ENCODE results near the gene TMEM131.

Gene TMEM131

GRCh38 chr2:98016908-98017670 is 21.3 kb upstream of the TMEM131 start:
- no peak for DNase-seq

GRCh38 chr2:98015671-98016070 is 19.9 kb upstream of the TMEM131 start:
- DNase-seq: no peak

- no peak for DNase-seq
These were observed 18.6 kb upstream of the TMEM131 start for GRCh38 chr2:98014379-98014778.

GRCh38 chr2:98013407-98014042 is 17.8 kb upstream of the TMEM131 start:
- no peak for DNase-seq

DNA sequence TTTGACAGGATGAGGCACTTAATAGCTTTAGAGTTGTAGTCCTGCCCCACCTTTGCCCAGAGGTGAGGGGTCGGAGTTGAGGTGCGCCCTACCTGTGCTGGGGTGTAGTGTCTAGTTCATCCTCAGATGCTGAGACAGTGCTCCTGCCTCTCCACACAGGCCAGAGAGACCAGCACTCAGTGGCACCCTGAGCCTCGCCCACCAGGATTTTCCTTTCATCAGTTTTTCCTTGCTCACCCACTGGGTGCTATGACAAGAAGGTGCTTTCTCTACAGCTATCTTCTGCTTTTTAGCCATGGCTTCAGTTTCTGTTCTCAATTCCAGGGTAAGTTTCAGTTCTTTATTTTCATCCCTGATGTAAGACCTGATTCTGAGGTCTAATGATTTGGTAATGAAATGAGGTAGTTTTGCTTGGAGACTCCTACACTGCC is 16.8 kb upstream of the TMEM131 start:
- DNase-seq: no peak

- DNase-seq: no peak
These were observed 14.4 kb upstream of the TMEM131 start for GRCh38 chr2:98009887-98010760.

DNA sequence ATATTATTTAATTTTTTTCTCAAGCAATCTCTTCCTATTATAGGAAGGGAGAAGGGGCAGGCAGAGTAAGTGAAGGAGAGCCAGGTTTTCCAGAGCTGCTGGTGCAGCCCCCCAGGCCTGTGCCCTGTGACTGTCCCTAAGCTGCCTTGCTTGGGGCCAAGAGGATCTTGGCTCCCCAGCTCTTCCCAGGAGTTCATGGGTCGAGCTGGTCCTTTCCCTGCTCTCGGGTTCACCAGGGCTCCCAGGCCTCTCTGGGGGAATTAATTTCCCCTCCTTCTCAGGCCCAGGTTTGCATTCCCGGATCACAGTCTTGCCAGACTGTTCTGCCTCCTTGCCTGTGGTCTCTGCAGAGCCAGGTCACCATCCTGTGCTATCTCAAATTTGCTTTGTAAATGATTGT is 12.7 kb upstream of the TMEM131 start:
- DNase-seq: no peak

GRCh38 chr2:98006378-98006777 is 10.6 kb upstream of the TMEM131 start:
- no peak for DNase-seq

GRCh38 chr2:98004613-98005012 is 8.9 kb upstream of the TMEM131 start:
- no peak for DNase-seq

DNA sequence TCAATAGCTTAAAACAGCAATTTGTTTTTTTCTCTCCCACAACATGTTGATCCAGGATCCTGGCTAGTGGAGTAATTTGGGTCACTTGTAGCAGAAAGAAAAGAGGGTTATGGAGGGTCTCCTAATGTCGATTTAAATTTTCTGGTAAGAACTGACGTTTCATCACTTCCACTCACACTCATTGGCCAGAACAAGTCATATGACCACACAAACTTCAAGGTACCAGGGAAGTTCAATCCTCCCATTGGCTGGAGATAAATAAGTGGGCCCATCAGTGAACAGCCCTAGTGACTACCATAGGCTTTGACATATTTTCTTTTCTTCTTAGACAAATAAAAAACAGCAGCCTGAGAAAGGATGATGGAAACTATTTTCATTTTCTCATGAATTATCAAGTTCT is 8.3 kb upstream of the TMEM131 start:
- DNase-seq: no peak

DNA sequence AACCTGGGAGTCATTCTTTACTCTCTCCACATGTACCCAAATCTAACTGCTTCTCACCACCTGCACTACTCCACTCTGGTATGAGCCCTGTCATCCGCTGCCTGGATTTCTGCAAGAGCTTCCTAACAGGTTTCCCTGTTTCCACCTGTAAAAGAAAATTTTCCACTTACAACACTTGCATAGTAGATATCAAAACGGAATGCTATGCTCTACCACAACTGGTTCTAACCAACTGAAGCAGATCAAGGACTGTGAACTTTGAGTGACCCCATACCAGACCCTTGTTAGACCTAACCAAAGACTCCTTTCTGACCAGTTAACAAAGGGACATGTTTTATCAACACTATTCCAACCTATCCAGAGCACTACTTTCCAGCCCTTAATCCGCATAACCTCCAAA is 3.8 kb upstream of the TMEM131 start:
- DNase-seq: no peak

- DNase-seq: no peak
These were observed 2.8 kb upstream of the TMEM131 start for GRCh38 chr2:97998431-97999005.

DNA sequence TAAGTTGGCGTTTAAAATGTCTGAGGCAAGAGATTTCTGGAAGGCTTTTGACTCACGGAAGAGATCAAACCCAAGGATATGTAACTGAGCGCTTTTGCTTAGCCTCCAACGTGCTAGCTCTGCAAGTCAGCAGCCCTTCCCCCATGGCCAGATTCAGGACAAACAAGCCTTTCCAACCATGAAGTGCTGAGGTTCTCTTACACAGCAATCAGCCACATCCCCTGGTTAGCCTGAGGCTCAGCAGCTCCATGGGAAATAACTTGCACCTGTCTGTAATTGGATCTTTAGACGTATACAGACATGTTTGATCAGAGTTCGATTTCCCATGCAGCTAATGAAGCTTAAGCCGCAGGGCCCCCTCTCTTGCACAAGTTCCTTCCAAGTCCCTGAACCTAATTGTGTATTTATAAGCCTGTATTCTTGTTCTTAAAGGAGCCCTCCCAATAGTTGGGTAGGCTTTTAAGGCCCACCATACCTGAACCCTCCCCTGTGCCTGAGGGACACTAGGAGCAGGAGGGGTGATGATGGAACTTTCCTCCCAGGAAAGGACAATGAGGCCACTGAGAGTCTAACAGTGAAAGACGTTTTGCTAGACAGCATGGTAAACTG is 2.1 kb upstream of the TMEM131 start:
- peak; percentile 27 for DNase-seq

DNA sequence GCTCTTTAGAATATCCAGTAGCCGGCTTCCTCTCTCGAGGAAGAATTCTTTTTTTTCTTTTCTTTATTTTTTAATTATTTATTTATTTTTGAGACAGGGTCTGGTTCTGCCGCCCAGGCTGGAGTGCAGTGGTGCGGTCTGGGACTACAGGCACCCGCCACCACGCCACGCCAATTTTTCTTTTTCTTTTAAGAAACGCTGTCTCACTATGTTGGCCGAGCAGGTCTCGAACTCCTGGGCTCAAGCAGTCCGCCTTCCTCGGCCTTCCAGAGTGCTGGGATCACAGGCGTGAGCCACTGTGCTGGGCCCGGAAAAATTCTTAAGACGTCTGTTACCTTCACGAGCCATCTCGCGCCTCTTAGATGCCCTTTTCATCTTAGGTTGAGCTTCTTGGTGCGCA is 931 bp upstream of the TMEM131 start:
- DNase-seq: no peak

GRCh38 chr2:97995026-97995733 is 568 bp downstream of the TMEM131 start:
- peak; percentile 44 for DNase-seq

DNA sequence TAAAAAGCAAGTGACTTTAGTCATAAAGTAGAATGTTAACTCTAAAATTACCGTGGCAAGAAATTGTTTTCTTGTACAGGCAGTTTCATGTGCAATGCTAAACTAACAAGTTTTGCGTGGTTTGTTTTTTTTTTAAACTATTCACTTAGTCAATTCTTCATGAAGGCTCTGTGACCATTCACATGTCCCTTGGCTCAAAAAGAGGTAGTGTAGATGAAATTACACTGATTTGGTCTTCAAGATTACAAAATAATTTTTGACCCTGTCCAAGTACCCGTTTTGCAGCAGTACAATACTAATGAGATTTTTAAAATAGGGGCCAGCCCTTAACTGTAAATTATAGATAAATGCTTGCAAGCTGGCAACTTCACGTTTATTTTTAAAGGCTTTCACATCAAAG is 1.3 kb downstream of the TMEM131 start:
- no peak for DNase-seq

DNA sequence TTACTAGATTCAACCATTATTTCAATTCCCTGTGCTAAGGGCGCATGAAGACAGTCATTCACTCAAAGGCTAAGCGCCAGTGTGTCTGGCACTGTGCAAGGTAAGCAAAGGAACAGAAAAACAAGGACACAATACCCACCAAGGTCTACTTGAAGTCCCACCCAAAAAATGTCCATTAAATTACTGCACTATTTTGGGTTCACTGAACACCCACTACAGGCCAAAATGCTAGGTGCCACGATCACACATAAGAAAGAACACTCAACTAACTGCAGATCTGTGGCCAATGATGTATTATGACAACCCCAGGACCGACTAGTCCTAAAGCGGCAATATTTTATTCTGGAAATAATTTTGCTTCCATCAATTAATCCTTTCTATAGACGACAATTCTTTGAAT is 1.8 kb downstream of the TMEM131 start:
- no peak for DNase-seq

GRCh38 chr2:97992836-97993825 is 2.6 kb downstream of the TMEM131 start:
- no peak for DNase-seq

DNA sequence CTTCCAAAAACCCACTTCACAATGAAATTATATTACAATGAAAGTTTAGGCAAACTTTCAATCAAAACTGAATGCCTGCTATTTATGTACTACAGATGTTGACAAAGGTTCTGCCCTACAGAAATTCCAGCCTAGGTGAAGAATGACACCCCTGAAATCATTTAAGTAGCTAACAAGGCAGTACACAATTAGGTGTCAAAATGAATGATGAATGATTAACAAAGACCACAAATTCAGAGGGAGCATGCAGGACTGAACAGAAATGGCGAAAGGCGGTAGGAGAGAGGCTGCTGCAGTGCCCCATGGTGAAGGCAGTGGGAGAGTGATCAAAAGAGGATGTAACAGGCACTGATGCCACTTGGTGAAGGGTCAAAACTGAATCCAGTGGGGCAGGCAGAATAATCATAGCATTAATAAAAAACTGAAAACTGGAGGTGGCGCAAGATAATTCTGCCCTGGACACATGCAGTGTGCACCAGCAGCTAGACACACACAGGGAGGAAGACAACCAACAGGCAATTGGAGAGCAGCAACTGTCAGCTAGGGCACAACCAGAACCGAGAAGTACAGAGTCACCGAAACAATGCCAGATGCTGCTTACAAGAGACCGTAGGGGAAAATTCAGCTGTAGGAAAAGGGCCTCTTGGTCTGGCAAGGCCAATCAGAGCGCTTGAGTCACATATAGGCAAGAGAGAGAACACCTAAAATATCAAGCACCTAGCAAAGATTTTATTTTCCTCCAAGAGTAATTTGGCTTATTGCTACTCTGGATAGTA is 4.5 kb downstream of the TMEM131 start:
- no peak for DNase-seq

DNA sequence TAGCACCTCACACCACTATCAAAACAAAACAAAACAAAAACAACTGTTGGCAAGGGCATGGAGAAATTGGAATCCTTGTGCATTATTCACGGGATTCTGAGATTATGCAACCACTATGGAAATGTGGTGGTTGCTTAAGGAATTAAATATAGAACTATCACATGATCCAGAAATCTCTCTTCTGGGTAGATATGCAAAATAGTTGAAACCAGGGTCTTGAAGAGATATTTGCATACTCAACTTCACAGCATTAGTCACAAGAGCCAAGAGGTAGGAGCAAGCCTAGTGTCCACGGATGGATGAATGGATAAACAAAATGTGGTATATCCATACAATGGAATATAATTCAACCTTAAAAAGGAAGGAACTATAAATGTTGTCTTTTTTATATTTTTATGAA is 7.0 kb downstream of the TMEM131 start:
- DNase-seq: no peak

All from NCI-H2171 (cell line).